ENCODE data around the gene DNAJC15. TPM values are rescaled to one million over a fixed set of nuclear protein-coding genes. Genes with fewer than 3 reads are reported as not detected.

Gene DNAJC15
- polyA plus RNA-seq, 3 donors: 8.3 to 31.1 (median 22.0) TPM

DNA sequence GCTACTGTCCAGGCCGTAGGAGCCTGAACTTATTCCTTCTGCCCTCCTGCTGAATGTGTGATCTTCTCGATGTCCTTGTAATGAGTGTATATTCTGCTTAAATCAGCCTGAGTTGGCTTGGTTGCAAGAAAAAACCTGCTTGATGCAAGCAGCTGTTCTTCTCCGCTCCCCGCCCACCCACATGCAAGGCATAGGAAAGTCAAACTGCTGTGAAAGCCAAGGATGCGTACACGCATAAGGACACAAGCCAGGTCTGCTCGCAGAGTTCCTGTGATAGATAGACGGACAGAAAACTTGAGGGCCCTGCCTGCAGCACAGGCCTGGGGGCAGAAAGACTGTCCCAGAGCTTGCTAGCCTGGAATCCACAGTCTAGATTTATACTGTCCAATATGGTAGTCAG is 101.1 kb downstream of the DNAJC15 start:
- H3K4me1 ChIP-seq (ENCODE audit: control insufficient read depth in 1 of 2, insufficient read depth in 2 of 2, low read length in 2 of 2): no peaks in the 10 kb centered on the region
- no peaks in the 10 kb centered on the region for H4K20me1 ChIP-seq (ENCODE audit: insufficient read depth, low read length)
- H3K36me3 Mint-ChIP-seq: no peaks in the 10 kb centered on the region
- WGBS (ENCODE audit: insufficient coverage): 96% methylated on average over 4 of the region's 8 CpGs
- H3K9ac ChIP-seq (ENCODE audit: insufficient read depth, low read length, poor library complexity, severe bottlenecking): no peak overlapping the region
- no peaks in the 10 kb centered on the region for H3K27me3 ChIP-seq (ENCODE audit: control insufficient read depth in 2 of 2, insufficient read depth in 2 of 2, low read length in 2 of 2)
- H3K4me2 ChIP-seq (replicated peaks; ENCODE audit: extremely low read depth, low read length, poor library complexity, severe bottlenecking): no peak overlapping the region
- H3K4me1 Mint-ChIP-seq: peaks cover 8% of the 10 kb centered on the region
- H2AFZ ChIP-seq (ENCODE audit: insufficient read depth, low read depth, low read length, poor library complexity, severe bottlenecking): no peak overlapping the region
- peaks cover 0 to 1% (median 0%) of the 10 kb centered on the region in 7 donors for H3K9me3 Mint-ChIP-seq
- H3K36me3 ChIP-seq (replicated peaks in 1 of 2; ENCODE audit: control insufficient read depth in 1 of 2, insufficient read depth in 2 of 2, low read length in 2 of 2): no peaks in the 10 kb centered on the region
- H3K4me3 ChIP-seq (replicated peaks in 1 of 3; ENCODE audit: low read depth in 2 of 3, low read length in 3 of 3): no peak overlapping the region
- TF ChIP-seq, protein P1, sequence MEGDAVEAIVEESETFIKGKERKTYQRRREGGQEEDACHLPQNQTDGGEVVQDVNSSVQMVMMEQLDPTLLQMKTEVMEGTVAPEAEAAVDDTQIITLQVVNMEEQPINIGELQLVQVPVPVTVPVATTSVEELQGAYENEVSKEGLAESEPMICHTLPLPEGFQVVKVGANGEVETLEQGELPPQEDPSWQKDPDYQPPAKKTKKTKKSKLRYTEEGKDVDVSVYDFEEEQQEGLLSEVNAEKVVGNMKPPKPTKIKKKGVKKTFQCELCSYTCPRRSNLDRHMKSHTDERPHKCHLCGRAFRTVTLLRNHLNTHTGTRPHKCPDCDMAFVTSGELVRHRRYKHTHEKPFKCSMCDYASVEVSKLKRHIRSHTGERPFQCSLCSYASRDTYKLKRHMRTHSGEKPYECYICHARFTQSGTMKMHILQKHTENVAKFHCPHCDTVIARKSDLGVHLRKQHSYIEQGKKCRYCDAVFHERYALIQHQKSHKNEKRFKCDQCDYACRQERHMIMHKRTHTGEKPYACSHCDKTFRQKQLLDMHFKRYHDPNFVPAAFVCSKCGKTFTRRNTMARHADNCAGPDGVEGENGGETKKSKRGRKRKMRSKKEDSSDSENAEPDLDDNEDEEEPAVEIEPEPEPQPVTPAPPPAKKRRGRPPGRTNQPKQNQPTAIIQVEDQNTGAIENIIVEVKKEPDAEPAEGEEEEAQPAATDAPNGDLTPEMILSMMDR (IDR thresholded peaks at IDR 0.05): no peak
- H3K27me3 Mint-ChIP-seq (ENCODE audit: low read depth in 3 of 3): peaks cover 3 to 7% (median 5%) of the 10 kb centered on the region in 3 donors
- no peaks in the 10 kb centered on the region for H3K79me2 ChIP-seq (ENCODE audit: insufficient read depth, low read length)
- H3K27ac Mint-ChIP-seq: no peak overlapping the region
- intact Hi-C loops (cut with micrococcal nuclease): no loop called here
- H3K27ac ChIP-seq (ENCODE audit: low read depth in 1 of 2, low read length in 2 of 2): no peak overlapping the region
- H3K4me3 Mint-ChIP-seq: no peak overlapping the region
- H3K9me3 ChIP-seq (replicated peaks in 1 of 2; ENCODE audit: control insufficient read depth in 1 of 2, insufficient read depth in 1 of 2, low read length in 2 of 2): no peaks in the 10 kb centered on the region
- no peak for DNase-seq

DNA sequence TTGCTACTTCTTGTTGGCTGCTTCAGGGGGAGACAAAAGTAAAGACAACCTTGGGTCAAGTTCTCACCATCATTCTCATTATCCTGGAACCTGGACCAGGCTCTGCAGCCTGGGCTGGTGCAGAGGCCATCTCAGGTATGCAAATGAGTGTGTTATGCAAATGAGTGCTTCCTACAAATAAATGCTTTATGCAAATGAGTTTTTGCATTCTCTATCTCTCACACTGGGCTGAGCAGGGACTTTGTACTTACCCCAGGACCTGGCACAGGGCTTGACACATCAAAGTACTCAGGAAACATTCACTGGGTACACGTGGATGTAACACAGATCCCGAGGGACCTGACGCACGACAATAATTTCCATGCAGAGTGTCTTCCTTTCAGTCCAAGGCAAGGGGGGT is 103.0 kb downstream of the DNAJC15 start:
- TF ChIP-seq, protein P1 (IDR thresholded peaks at IDR 0.05): no peak
- Mint-ChIP-seq H3K36me3 (no peaks in the 10 kb centered on the region), H3K27ac (no peak overlapping the region), H3K4me3 (no peak overlapping the region), H3K27me3 (ENCODE audit: low read depth in 3 of 3) (peaks cover 5 to 10% (median 7%) of the 10 kb centered on the region in 3 donors), H3K9me3 (peaks cover 0 to 1% (median 0%) of the 10 kb centered on the region in 7 donors), H3K4me1 (peaks cover 8% of the 10 kb centered on the region)
- Histone ChIP-seq H3K27ac (ENCODE audit: low read depth in 1 of 2, low read length in 2 of 2) (no peak overlapping the region), H3K27me3 (ENCODE audit: control insufficient read depth in 2 of 2, insufficient read depth in 2 of 2, low read length in 2 of 2) (no peaks in the 10 kb centered on the region), H3K4me1 (ENCODE audit: control insufficient read depth in 1 of 2, insufficient read depth in 2 of 2, low read length in 2 of 2) (no peaks in the 10 kb centered on the region), H3K79me2 (ENCODE audit: insufficient read depth, low read length) (no peaks in the 10 kb centered on the region), H3K9me3 (replicated peaks in 1 of 2; ENCODE audit: control insufficient read depth in 1 of 2, insufficient read depth in 1 of 2, low read length in 2 of 2) (no peaks in the 10 kb centered on the region), H3K9ac (ENCODE audit: insufficient read depth, low read length, poor library complexity, severe bottlenecking) (no peak overlapping the region), H2AFZ (ENCODE audit: insufficient read depth, low read depth, low read length, poor library complexity, severe bottlenecking) (no peak overlapping the region), H4K20me1 (ENCODE audit: insufficient read depth, low read length) (no peaks in the 10 kb centered on the region), H3K36me3 (replicated peaks in 1 of 2; ENCODE audit: control insufficient read depth in 1 of 2, insufficient read depth in 2 of 2, low read length in 2 of 2) (no peaks in the 10 kb centered on the region), H3K4me2 (replicated peaks; ENCODE audit: extremely low read depth, low read length, poor library complexity, severe bottlenecking) (no peak overlapping the region), H3K4me3 (replicated peaks in 1 of 3; ENCODE audit: low read depth in 2 of 3, low read length in 3 of 3) (no peak overlapping the region)
- DNase-seq: no peak
- intact Hi-C loops (cut with micrococcal nuclease): no loop called here
- 97% methylated on average over 4 of the region's 4 CpGs for WGBS (ENCODE audit: insufficient coverage)
